Measurements from ENCODE around the gene LAMA5.

The LAMA5 gene

DNA sequence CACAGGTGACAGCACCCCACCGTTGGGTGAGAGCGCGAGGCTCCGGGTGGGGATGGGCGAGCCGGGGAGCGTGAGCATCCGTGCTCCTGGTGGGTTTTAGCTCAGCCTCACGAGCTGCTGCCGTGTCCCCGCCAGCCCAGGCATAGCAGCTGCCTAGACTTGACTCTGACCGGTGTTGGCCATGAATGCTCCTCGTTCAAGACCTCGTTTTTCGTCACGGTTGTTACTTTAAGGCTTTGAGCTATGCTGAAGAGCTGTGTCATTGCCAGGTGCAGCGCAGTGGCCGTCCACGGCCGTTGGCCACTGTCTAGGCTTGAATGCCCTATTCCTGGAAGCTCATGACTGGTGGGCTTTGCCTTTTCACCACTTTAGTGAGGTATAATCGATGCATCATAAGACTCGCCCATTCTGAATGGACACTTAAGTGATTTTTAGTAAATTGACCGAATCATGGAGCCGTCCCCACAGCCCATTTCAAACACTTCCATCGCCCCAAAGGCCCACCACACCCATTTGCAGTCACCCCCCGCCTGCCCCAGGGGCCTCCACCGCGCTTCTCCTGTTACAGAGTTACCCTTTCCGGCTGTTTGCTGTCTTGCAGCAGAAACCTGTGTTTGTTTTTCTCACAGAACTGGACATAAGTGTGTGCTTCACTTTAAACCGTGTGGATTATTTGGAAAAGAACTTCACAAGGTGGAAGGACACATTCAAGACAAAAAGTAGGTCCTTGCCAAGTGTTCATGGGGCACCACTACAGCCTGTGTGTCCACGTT is 85.8 kb downstream of the LAMA5 start:
- no peak for DNase-seq

DNA sequence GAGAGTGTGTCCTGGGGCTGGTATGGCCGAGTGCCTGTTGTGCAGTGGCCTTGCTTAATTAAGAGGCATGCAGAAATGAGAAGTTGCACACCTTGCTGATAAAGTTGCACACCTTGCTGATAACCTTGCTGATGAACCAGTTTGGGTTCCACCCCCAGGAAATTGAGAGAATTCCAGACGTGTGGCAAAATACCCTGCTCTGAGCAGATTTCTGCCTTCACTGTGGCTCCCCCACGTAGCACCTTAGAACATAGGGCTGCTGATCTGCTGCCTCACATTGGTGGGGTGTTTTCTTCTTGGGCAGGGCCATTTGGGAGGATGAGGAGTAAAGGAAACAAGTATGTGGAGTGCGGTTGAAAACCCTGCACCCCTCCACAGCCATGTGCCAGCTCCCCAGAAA is 86.8 kb downstream of the LAMA5 start:
- no peak for DNase-seq

DNA sequence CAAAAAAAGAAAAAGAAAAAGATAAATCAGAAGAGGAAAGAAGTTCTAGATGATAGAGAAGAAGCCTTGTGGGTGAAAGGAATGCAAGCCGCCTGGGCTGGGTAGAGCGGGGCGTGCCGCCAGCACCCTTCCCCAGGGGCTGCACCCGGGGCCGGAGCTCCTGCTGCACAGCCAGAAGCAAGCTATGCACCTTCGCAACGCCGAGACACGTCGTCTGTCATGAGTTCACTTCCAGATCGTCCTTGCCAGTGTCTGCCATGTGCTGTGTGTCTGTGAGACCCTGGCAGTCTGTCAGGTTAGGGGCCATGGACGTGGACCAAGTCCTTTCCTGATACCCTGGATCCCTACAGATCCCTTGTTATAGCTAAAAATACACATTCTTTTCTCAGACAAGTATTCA is 89.9 kb downstream of the LAMA5 start:
- no peak for DNase-seq

DNA sequence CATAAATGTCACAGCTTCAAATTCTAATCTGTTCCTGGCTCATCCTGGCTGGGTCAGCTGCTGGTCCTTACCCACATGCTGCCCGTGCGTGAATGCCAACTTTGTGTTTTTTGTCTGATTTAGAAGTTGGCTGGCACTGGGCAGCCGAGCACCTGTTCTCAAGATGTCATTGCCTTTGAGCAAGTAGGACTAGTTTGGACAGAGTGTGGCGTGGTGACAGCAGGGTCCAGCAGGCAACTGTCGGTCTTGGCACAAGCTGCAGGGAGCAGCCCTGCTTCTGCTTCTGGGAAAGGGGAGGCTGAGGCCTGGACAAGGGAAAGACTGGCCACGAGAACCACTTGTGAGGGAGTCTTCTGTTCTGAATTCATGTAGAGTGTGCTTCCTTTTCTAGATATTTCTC is 90.7 kb downstream of the LAMA5 start:
- DNase-seq: no peak

DNA sequence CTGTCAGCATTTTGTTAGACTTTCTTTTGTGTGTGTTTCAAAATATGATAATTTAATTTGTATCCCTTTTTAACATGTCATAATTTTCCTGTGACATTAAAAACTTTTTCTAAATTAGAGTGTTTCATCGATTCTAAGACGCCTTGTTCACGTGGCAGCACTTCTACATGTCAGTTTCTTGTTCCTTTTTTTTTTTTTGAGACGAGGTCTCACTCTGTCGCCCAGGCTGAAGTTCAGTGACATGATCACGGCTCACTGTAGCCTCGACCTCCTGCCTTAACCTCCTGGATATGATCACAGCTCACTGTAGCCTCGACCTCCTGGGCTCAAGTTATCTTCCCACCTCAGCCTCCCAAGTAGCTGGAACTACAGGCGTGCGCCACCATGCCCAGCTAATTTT is 91.9 kb downstream of the LAMA5 start:
- DNase-seq: no peak

DNA sequence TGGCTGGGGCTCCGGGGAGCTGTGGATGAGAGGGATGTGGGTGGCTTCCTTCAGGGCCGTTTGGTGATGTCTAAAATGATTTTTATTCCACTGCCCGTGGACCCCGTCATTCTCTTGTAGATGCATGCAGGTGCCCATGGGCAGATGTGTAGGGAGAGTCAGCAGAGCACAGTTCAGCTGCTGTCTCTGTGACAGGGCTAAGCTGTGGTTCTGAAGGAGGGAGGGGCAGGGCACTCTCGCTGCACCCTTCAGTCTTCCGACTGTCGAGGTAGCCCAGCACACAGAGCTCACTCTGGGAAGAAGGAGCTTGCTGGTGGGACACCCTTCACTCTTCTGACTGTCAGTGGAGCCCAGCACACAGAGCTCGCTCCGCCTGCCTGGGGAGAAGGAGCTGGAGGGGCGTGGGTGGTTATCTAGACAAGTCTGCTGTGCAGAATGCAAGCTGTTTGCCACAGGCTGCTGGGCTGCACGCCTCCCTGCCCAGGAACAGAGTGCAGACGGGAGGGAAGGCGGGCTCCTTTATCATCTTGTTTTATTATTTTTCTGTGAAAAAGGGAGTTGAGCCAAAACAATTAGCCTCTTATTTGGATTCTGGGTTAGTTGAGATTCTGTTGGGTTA is 92.7 kb downstream of the LAMA5 start:
- no peak for DNase-seq

DNA sequence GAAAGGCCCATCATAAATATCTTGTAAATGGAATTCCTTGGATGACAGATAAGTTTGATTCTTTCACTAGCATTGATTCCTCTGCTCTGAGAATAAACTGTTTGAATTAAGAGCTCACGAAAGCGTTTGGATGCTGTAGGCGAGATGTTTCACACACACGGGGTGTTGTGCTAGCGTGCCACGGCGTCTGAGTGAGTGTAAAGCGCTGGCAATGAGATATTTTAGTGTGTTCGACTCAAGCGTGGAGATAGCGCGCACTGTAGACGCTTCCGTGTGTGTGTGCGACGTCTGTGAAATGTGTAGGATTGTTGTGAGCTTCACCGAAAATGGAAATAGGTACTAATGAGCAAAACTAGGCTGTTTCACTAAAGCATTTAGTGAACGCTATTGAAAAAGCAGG is 93.7 kb downstream of the LAMA5 start:
- DNase-seq: no peak

DNA sequence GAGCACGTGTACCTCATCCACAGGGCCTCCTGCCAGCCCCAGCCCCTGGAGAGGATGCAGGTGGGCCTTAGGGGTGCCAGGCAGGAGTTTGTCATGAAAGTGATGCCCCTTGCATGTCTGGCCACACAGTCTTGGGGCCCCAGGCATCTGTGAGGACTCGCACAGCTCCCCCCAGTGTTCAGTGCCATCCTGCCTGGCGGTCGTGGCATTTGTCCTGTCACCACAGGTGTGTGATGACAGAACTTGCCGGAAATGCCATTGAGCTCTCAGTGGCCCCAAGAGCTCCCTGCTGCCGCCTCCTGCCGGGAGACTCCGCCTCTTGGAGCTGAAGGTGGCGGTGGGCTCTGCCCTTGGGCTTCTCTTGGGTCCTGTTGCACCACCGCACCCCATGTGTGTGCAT is 94.9 kb downstream of the LAMA5 start:
- no peak for DNase-seq

DNA sequence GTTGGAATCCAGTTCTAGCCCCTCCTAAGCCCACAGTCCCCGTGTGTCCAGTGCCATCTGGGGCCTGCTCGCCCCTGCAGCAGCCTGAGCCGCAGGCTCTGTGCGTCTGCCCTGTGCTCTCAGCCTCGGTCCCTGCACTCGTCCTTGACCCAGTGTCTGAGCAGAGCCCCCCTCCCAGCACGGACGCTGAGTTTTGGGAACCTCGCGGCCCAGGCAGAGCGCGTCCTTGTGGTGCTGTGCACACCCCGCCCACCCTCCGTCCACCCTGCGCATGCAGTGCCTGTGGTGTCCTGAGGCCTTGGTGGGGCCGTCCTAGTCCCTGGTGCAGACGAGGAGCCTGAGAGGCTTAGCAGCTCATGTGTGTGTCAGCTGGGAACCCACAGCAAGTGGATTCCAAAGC is 97.2 kb downstream of the LAMA5 start:
- no peak for DNase-seq

DNA sequence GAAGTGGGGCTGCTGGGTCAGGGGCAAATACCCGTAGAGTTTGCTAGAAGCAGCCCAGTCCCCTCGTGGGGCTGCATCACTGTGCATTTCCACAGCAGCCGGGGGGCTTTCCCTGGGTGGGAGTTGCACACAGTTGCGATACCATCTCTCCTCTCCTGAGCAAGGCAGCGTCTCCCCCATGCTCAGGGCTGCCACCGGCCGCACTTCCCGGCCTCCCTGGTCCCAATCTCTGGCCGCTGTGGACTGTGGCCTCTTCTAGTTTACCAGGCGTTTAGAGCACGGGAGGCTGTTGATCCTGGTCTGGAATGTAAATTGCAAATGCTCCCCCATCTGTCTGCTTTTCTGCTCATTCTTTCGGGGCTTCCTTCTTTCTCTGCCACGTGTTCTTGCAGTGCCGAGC is 97.7 kb downstream of the LAMA5 start:
- no peak for DNase-seq

DNA sequence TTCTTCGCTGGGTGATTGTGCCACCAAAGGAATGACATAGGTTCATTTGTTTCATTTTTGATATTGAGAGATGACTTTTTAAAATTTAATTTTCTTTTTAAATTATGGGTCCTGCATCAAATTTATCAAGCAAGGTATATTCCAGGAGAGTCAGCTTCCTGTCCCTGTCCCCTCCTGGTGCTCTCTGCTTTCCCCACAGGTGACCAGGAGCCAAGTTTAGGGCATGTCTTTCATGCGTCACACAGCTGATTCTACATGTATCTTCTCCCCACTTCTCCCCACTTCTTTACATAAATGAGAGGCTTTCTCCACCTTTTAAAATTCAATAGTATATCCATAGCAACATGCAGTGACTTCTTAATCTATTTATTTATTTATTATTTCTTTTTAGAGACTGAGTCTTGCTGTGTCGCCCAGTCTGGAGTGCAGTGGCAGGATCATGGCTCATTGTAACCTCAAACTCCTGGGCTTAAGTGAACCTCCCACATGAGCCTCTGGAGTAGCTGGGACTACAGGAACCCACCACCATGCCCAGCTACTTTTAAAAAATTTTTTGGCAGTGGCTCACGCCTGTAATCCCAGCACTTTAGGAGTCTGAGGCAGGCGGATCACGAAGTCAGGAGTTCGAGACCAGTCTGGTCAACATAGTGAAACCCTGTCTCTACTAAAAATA is 98.7 kb downstream of the LAMA5 start:
- no peak for DNase-seq

DNA sequence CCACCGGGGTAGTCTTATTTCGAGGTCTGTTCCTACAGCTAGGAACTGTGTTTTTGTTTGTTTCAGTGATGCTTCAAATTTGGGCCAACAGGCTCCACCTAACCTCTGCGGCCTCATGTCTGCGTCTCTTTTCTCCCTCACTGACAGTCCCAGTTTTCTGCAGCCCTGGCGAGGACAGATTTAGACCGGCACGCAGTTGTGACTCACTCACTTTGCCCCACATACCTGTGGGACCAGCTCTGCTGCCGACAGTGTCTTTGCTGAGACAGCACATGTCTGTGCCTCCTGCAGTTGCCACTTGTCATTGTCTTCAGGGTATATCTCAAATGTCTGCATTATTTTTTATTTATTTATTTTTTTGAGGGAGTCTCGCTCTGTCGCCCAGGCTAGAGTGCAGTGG is 99.6 kb downstream of the LAMA5 start:
- no peak for DNase-seq

DNA sequence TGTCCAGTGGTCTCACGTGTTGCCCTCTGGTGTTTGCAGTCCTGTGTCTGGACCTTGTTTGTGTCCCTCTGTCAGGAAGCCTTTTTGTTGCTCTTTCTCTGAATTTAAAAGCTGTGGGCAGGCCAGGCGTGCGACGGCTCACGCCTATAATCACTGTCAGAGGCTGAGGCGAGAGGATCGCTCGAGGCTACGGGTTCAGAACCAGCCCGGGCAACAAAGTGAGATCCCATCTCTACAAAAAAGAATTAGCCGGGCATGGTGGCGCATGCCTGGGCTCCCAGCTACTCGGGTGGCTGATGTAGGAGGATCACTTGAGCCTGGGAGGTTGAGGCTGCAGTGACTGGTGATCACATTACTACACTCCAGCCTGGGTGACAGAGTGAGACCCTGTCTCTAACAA is 100.3 kb downstream of the LAMA5 start:
- no peak for DNase-seq

DNA sequence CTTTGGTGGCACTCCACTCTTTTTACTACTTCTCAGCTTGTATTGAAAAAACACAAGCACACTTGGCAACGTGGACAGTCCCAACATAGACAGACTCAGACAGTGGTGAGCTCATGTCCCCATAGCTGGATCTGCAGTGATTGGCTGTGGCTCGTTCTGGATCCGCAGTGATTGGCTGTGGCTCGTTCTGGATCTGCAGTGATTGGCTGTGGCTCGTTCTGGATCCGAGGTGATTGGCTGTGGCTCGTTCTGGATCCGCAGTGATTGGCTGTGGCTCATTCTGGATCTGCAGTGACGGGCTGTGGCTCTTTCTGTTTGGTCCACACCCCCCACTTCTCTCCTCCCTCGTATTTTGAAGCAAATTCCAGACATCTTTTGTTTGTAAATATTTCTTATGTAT is 100.8 kb downstream of the LAMA5 start:
- DNase-seq: no peak

DNA sequence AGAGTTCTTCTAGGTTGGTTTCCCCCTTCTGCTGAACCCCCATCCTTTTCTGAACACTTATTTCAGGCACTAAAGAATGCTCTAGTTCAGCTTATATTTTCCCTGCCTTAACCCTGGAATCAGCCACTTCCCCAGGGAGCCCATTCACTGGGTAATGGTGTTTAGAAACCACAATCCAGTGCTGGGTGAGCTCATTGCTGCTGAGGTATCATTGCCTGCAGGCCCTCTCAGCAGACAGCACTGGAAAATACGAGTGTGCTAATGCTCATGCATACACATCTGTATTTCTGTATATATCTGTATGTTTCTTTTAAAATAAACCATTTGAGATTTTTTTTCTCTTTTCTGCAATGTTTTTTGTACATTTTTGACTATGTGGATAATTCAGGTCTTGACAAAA is 101.7 kb downstream of the LAMA5 start:
- no peak for DNase-seq

DNA sequence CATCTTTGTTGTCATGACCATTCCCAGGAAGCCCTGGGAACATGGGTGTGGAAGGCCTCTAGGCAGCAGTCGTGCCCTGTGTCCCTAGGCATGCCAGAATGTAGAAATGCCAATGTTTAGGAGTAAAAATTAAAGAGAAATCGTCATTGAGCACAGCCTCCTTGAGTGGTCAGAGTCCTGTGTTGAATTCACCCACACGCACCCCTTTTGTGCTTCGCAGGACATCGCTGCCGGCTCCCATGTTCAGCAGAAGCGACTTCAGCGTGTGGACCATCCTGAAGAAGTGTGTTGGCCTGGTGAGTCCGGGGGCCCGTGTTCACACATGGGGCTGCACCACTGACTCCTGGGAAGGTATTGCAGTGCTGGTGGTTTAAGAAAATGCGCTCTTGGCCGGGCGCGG is 103.7 kb downstream of the LAMA5 start:
- DNase-seq: no peak

DNA sequence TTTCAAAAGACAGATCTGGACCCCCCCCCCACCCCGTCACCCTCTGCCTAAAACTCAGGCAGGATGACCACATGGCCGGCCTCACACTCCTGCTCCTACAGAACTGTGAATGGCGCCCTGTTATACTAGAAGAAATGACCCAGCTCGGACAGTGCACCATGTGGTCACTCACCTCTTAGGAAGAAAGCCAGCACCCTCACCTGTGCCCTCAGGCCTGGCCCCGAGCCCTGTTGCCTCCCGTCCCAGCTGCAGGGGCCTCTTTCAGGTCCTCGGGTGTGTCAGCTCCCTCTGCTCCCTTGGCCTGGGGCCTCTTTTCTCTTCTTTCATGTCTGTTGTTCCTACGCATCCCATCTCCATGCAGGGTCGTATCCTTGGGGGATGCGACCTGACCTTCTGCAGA is 105.0 kb downstream of the LAMA5 start:
- no peak for DNase-seq

DNA sequence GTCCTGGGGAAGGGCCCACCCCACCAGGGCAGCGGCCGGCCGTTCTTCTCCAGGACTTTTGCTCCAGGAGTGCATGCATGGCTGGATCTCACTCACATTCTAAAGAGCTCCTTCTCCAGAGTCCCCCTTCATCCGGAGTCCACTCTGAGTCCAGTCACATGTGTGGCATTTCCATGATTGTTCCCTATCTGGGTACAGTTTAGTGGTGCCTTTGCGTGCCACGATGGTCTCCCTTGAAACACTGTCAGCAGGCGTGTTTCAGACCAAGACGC is 107.9 kb downstream of the LAMA5 start:
- no peak for DNase-seq
